ENCODE measurements around the gene CPA4.

CPA4 gene

GRCh38 chr7:130296221-130296951, 3.4 kb downstream of the CPA4 start:
- no peak for DNase-seq (ENCODE audit: low read depth)
- H3K4me3 ChIP-seq (replicated peaks; ENCODE audit: low read depth, low read length) = no peak overlapping the region
- TF ChIP-seq CTCF (IDR thresholded peaks at IDR 0.05; ENCODE audit: low read length, missing control alignments) = no peak

- no peak overlapping the region for H3K4me3 ChIP-seq (replicated peaks; ENCODE audit: low read depth, low read length)
- DNase-seq (ENCODE audit: low read depth) = no peak
- no peak for TF ChIP-seq CTCF (IDR thresholded peaks at IDR 0.05; ENCODE audit: low read length, missing control alignments)
These were observed 4.9 kb downstream of the CPA4 start for GRCh38 chr7:130297628-130298543.

GRCh38 chr7:130298544-130299326, 5.8 kb downstream of the CPA4 start:
- no peak for TF ChIP-seq CTCF (IDR thresholded peaks at IDR 0.05; ENCODE audit: low read length, missing control alignments)
- no peak for DNase-seq (ENCODE audit: low read depth)
- no peak overlapping the region for H3K4me3 ChIP-seq (replicated peaks; ENCODE audit: low read depth, low read length)

- no peak for DNase-seq (ENCODE audit: low read depth)
- TF ChIP-seq CTCF (IDR thresholded peaks at IDR 0.05; ENCODE audit: low read length, missing control alignments) = no peak
- no peak overlapping the region for H3K4me3 ChIP-seq (replicated peaks; ENCODE audit: low read depth, low read length)
These were observed 6.9 kb downstream of the CPA4 start for GRCh38 chr7:130299866-130300265.

- no peak for TF ChIP-seq CTCF (IDR thresholded peaks at IDR 0.05; ENCODE audit: low read length, missing control alignments)
These were observed 8.6 kb downstream of the CPA4 start for GRCh38 chr7:130301501-130302020.

GRCh38 chr7:130302649-130303048, 9.7 kb downstream of the CPA4 start:
- H3K4me3 ChIP-seq (replicated peaks; ENCODE audit: low read depth, low read length) = no peak overlapping the region
- no peak for DNase-seq (ENCODE audit: low read depth)
- TF ChIP-seq CTCF (IDR thresholded peaks at IDR 0.05; ENCODE audit: low read length, missing control alignments) = no peak

More at GRCh38 chr7:130301501-130302020, 8.6 kb downstream of the CPA4 start:
- H3K4me3 ChIP-seq (replicated peaks; ENCODE audit: low read depth, low read length) = no peak overlapping the region
- no peak for DNase-seq (ENCODE audit: low read depth)
